ENCODE measurements around the gene MYO1F.

GRCh38 chr19:8503510-8503909, 73.7 kb downstream of the MYO1F start:
- no peak for TF ChIP-seq CTCF (IDR thresholded peaks at IDR 0.05)
- no peak for TF ChIP-seq POLR2A (IDR thresholded peaks at IDR 0.05)
- no peak for TF ChIP-seq EP300 (IDR thresholded peaks at IDR 0.05)

Measured in tibial nerve (tissue), 4 donors.